ENCODE data around the gene PEDS1.

GRCh38 chr20:50110141-50111047, 43.1 kb downstream of the PEDS1 start:
- no peak for TF ChIP-seq CTCF (IDR thresholded peaks at IDR 0.05)
- TF ChIP-seq POLR2A (IDR thresholded peaks at IDR 0.05) = no peak
- no peak for TF ChIP-seq POLR2AphosphoS5 (IDR thresholded peaks at IDR 0.05)
- TF ChIP-seq EP300 (IDR thresholded peaks at IDR 0.05) = no peak

Data from gastroesophageal sphincter (tissue), 3 donors.